Body of pancreas (tissue), 4 donors: Measurements from ENCODE around the gene PI4K2A. TPM values are rescaled to one million over a fixed set of nuclear protein-coding genes. Genes with fewer than 3 reads are reported as not detected.
"Not testable (repeated sequence)": the region's sequence is repeated elsewhere in the genome, so short reads cannot be mapped to it uniquely, and the experiment has no call there.

Source experiments
- ATAC-seq: fragments of 150-250 bp; one replicate; pipeline ENCODE4 v1.9.1; 2016
- DNase-seq, 4 donors: peaks; one replicate each; pipeline ENCODE4 v3.0.0-alpha.2; 2019
- H3K27ac ChIP-seq, 4 donors: fragments of 200-600 bp; sonication (generic); 1 replicate in 3 of 4; 2 replicates in 1 of 4; pipeline versions ENCODE4 v1.5.1 to v1.6.1; 2016 to 2019; ENCODE audit warnings: mild to moderate bottlenecking in 1 of 4, mixed read lengths in 1 of 4, moderate library complexity in 1 of 4
- H3K27me3 ChIP-seq, 2 donors: fragments of 200-600 bp; sonication (generic); one replicate each; pipeline ENCODE4 v1.6.0; 2016; ENCODE audit warnings: mild to moderate bottlenecking in 1 of 2
- H3K36me3 ChIP-seq, 2 donors: fragments of 200-600 bp; sonication (generic); replicated peaks in 1 of 2; 2 replicates each; pipeline ENCODE4 v1.5.1; 2016; ENCODE audit warnings: low read depth in 2 of 2; ENCODE audit not compliant: insufficient read depth in 1 of 2
- H3K4me1 ChIP-seq: fragments of 200-600 bp; sonication (generic); one replicate; pipeline ENCODE4 v1.6.0; 2016
- H3K4me3 ChIP-seq, 2 donors: fragments of 200-600 bp; sonication (generic); 1 replicate in 1 of 2; 2 replicates in 1 of 2; pipeline ENCODE4 v1.5.1; 2016 to 2019
- H3K9me3 ChIP-seq, 3 donors: fragments of 200-600 bp; sonication (generic); 1 replicate in 2 of 3; 2 replicates in 1 of 3; pipeline ENCODE4 v1.5.1; 2016
- CTCF ChIP-seq, 7 experiments: fragments of 450-650 bp in 4 of 7; fragments of 200-600 bp in 3 of 7; sonication (generic) in 3 of 7; IDR thresholded peaks; one replicate each; pipeline ENCODE4 v1.5.1; 2016 to 2019; ENCODE audit warnings: antibody characterized with exemption in 7 of 7
- POLR2A ChIP-seq, 3 donors: fragments of 450-650 bp; IDR thresholded peaks; one replicate each; pipeline ENCODE4 v1.6.1; 2016; ENCODE audit warnings: antibody characterized with exemption in 3 of 3, mild to moderate bottlenecking in 2 of 3
- WGBS, 2 donors: methylation state at CpG; one replicate each; pipeline ENCODE4 v1.1.5; 2017; 5-methylcytosine and 5-hydroxymethylcytosine counted together
- intact Hi-C: fragments of 100-400 bp; cut with DNase I; formaldehyde crosslinking; loops from one replicate; pipeline ENCODE4 v1.15.1; 2023
- total RNA-seq, 2 donors: library from RNA; depleted of rRNA; stranded (reverse); fragments of >200 nt; gene quantifications; one replicate each; pipeline ENCODE4 v1.1.0, GENCODE V29; 2016

The PI4K2A gene
- total RNA-seq, 2 donors from 2014 or later: 3.6 to 5.7 TPM

- Histone ChIP-seq H3K36me3 (no peaks in the 10 kb centered on the region), H3K9me3 (no peaks in the 10 kb centered on the region), H3K27ac (no peak overlapping the region), H3K4me3 (no peak overlapping the region), H3K4me1 (peaks cover 11% of the 10 kb centered on the region), H3K27me3 (no peaks in the 10 kb centered on the region)
- WGBS, 2 donors: 80 to 100% methylated on average over 1 of the region's 1 CpG
- intact Hi-C loops: no loop called here
- no peak for TF ChIP-seq CTCF (IDR thresholded peaks at IDR 0.05)
- TF ChIP-seq POLR2A (IDR thresholded peaks at IDR 0.05): no peak
- DNase-seq (no peak), ATAC-seq (no peak)
Measured at GRCh38 chr10:97635577-97635976, 4.9 kb upstream of the PI4K2A start.

- H3K4me1 ChIP-seq: peaks cover 16% of the 10 kb centered on the region
- H3K27ac ChIP-seq, intact Hi-C loops, H3K4me3 ChIP-seq, ATAC-seq, H3K36me3 ChIP-seq, H3K27me3 ChIP-seq, H3K9me3 ChIP-seq, DNase-seq: not testable (repeated sequence)
- 73 to 84% methylated on average over 3 of the region's 3 CpGs for WGBS, 2 donors
Measured at GRCh38 chr10:97639090-97639489, 1.4 kb upstream of the PI4K2A start.

- intact Hi-C loops: no loop called here
- H3K36me3 ChIP-seq: peaks cover 0 to 3% of the 10 kb centered on the region in 2 donors
- ATAC-seq: peak; percentile 55
Measured at GRCh38 chr10:97640868-97641811, 669 bp downstream of the PI4K2A start.

GRCh38 chr10:97642471-97643159, 2.1 kb downstream of the PI4K2A start:
- H3K4me3 ChIP-seq, H3K27me3 ChIP-seq, H3K9me3 ChIP-seq, H3K36me3 ChIP-seq, H3K27ac ChIP-seq, ATAC-seq, intact Hi-C loops, DNase-seq: not testable (repeated sequence)
- H3K4me1 ChIP-seq: peaks cover 15% of the 10 kb centered on the region
- WGBS, 2 donors: 92 to 95% methylated on average over 11 to 13 of the region's 13 CpGs

More at GRCh38 chr10:97640868-97641811, 669 bp downstream of the PI4K2A start:
- Histone ChIP-seq H3K9me3 (no peaks in the 10 kb centered on the region), H3K27ac (peak overlapping the region in 3 of 4 donors; percentile 62 to 79 (median 75)), H3K4me3 (peak overlapping the region in 1 of 2 donors; percentile 83), H3K27me3 (no peaks in the 10 kb centered on the region), H3K4me1 (peaks cover 15% of the 10 kb centered on the region)
- WGBS, 2 donors: 1 to 3% methylated on average over 22 to 46 of the region's 67 CpGs
- peak; percentile 15 to 53 (median 28) for DNase-seq
- peak in 2 of 3 donors; percentile 3 for TF ChIP-seq POLR2A (IDR thresholded peaks at IDR 0.05)
- no peak for TF ChIP-seq CTCF (IDR thresholded peaks at IDR 0.05)

- TF ChIP-seq CTCF (IDR thresholded peaks at IDR 0.05) (no peak), POLR2A (IDR thresholded peaks at IDR 0.05) (no peak)
- intact Hi-C loops: no loop called here
- Histone ChIP-seq H3K4me1 (peaks cover 15% of the 10 kb centered on the region), H3K27ac (no peak overlapping the region), H3K36me3 (peaks cover 0 to 3% of the 10 kb centered on the region in 2 donors), H3K27me3 (no peaks in the 10 kb centered on the region), H3K9me3 (no peaks in the 10 kb centered on the region), H3K4me3 (no peak overlapping the region)
- DNase-seq: no peak
- WGBS, 2 donors: 88 to 92% methylated on average over 4 of the region's 4 CpGs
- no peak for ATAC-seq
Measured at GRCh38 chr10:97643441-97643985, 3.0 kb downstream of the PI4K2A start.
